Measurements from ENCODE around the gene COX19.
A peak's percentile ranks its signal among the peaks of the same experiment; 100 is the strongest.
"Not testable (repeated sequence)": the region's sequence is repeated elsewhere in the genome, so short reads cannot be mapped to it uniquely, and the experiment has no call there.

Gene COX19

DNA sequence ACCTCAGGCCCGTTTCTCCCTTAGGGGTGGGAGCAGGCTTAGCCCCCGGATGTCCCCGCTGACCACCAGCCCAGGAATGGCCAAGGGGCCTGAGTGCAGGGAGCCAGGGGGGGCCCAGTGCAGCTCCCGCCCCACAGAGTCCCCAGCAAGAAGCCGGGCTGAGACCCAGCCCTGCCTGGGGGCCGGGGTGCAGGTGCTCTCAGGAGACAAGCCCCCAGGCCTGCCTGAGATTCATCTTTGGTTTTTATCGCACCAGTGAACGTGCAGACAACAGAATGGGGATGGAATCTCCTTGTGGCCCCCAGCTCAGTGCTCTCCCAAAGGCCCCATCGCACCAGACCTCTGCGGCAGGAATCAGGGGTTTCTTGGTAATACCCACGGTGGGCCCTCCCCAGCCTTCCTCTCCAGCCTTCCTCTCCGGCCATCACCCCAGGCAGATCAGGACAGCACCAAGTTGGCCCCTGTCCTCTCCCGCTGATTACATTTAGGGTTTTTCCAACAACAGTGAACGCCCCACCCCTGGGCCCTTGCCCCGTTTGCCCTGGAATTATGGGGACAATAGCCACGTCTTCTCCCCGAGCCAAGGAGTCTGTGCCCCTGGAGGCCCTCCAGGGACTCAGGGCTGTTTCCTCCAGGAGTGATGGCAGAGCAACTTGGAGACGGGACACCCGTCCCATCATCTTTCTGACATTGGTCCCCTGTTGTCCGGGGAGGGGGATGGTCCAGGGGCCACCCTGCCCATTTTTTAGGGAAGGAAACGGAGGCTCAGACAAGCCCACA is 43.3 kb downstream of the COX19 start:
- Histone ChIP-seq H3K4me3 (ENCODE audit: low read depth in 1 of 2, low read length in 2 of 2) (no peak overlapping the region), H3K36me3 (ENCODE audit: control insufficient read depth in 1 of 2, insufficient read depth in 2 of 2, low read length in 2 of 2) (no peaks in the 10 kb centered on the region), H3K9me3 (ENCODE audit: control insufficient read depth in 1 of 2, low read length in 2 of 2) (no peaks in the 10 kb centered on the region), H3K4me1 (ENCODE audit: control insufficient read depth in 1 of 2, insufficient read depth in 2 of 2, low read length in 2 of 2) (peaks cover 0 to 11% of the 10 kb centered on the region in 2 donors), H3K27me3 (ENCODE audit: low read depth, low read length) (no peaks in the 10 kb centered on the region), H3K27ac (ENCODE audit: low read length) (no peak overlapping the region)

DNA sequence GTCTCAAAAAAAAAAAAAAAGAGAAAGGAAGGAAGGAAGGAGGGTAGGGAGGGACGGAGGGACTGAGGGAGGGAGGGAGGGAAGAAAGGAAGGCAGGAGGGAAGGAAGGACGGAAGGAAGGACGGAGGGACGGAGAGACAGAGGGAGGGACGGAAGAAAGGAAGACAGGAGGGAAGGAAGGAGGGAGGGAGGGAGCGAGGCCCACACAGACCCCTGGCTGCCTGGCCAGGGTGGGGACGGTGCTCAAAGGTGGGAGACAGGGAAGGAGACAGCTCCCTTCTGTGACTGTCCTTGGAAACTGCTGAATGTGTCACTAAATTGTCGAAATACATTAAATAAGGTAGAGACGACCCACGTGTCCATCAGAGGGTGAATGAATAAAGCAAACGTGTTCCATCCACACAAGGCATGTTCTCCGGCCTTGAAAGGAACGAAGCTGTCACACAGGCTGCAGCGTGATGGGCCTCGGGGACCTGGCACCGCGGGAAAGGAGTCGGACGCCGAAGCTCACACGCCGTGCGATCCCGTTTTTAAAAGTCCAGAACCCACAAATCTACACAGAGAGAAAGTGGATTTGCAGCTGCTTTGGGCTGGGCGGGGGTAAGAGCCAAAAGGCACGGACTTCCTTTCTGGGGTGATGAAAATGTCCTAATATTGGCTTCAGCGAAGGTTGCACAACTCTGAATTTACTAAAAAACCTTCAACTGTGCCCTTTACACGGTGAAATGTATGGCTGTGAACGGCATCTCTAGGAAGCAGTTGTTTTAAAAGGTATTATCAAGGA is 44.2 kb downstream of the COX19 start:
- no peaks in the 10 kb centered on the region for H3K36me3 ChIP-seq (ENCODE audit: control insufficient read depth in 1 of 2, insufficient read depth in 2 of 2, low read length in 2 of 2)
- H3K4me3 ChIP-seq (ENCODE audit: low read depth in 1 of 2, low read length in 2 of 2), result no peak overlapping the region
- no peak overlapping the region for H3K27ac ChIP-seq (ENCODE audit: low read length)
- no peaks in the 10 kb centered on the region for H3K27me3 ChIP-seq (ENCODE audit: low read depth, low read length)
- H3K4me1 ChIP-seq (ENCODE audit: control insufficient read depth in 1 of 2, insufficient read depth in 2 of 2, low read length in 2 of 2), result peaks cover 0 to 18% of the 10 kb centered on the region in 2 donors
- H3K9me3 ChIP-seq (ENCODE audit: control insufficient read depth in 1 of 2, low read length in 2 of 2), result no peaks in the 10 kb centered on the region

- Histone ChIP-seq H3K9me3 (ENCODE audit: control insufficient read depth in 1 of 2, low read length in 2 of 2) (no peaks in the 10 kb centered on the region), H3K4me1 (ENCODE audit: control insufficient read depth in 1 of 2, insufficient read depth in 2 of 2, low read length in 2 of 2) (peaks cover 0 to 34% of the 10 kb centered on the region in 2 donors), H3K36me3 (ENCODE audit: control insufficient read depth in 1 of 2, insufficient read depth in 2 of 2, low read length in 2 of 2) (no peaks in the 10 kb centered on the region), H3K4me3 (ENCODE audit: low read depth in 1 of 2, low read length in 2 of 2) (no peak overlapping the region), H3K27ac (ENCODE audit: low read length) (no peak overlapping the region), H3K27me3 (ENCODE audit: low read depth, low read length) (no peaks in the 10 kb centered on the region)
These were observed 46.0 kb downstream of the COX19 start for GRCh38 chr7:929311-929711.

- H3K4me1 ChIP-seq (ENCODE audit: control insufficient read depth in 1 of 2, insufficient read depth in 2 of 2, low read length in 2 of 2), result peaks cover 0 to 45% of the 10 kb centered on the region in 2 donors
- no peaks in the 10 kb centered on the region for H3K36me3 ChIP-seq (ENCODE audit: control insufficient read depth in 1 of 2, insufficient read depth in 2 of 2, low read length in 2 of 2)
- H3K27ac ChIP-seq (ENCODE audit: low read length), result peak overlapping the region; percentile 85
- H3K27me3 ChIP-seq (ENCODE audit: low read depth, low read length), result no peaks in the 10 kb centered on the region
- no peak overlapping the region for H3K4me3 ChIP-seq (ENCODE audit: low read depth in 1 of 2, low read length in 2 of 2)
- no peaks in the 10 kb centered on the region for H3K9me3 ChIP-seq (ENCODE audit: control insufficient read depth in 1 of 2, low read length in 2 of 2)
These were observed 48.2 kb downstream of the COX19 start for GRCh38 chr7:927031-927671.

GRCh38 chr7:926061-927030 is 49.0 kb downstream of the COX19 start:
- Histone ChIP-seq H3K4me1 (ENCODE audit: control insufficient read depth in 1 of 2, insufficient read depth in 2 of 2, low read length in 2 of 2) (peaks cover 0 to 50% of the 10 kb centered on the region in 2 donors), H3K9me3 (ENCODE audit: control insufficient read depth in 1 of 2, low read length in 2 of 2) (no peaks in the 10 kb centered on the region), H3K27me3 (ENCODE audit: low read depth, low read length) (no peaks in the 10 kb centered on the region), H3K27ac (ENCODE audit: low read length) (peak overlapping the region; percentile 85), H3K4me3 (ENCODE audit: low read depth in 1 of 2, low read length in 2 of 2) (no peak overlapping the region), H3K36me3 (ENCODE audit: control insufficient read depth in 1 of 2, insufficient read depth in 2 of 2, low read length in 2 of 2) (no peaks in the 10 kb centered on the region)

- H3K27ac ChIP-seq (ENCODE audit: low read length), result no peak overlapping the region
- no peaks in the 10 kb centered on the region for H3K9me3 ChIP-seq (ENCODE audit: control insufficient read depth in 1 of 2, low read length in 2 of 2)
- H3K4me1 ChIP-seq (ENCODE audit: control insufficient read depth in 1 of 2, insufficient read depth in 2 of 2, low read length in 2 of 2), result peaks cover 0 to 50% of the 10 kb centered on the region in 2 donors
- no peaks in the 10 kb centered on the region for H3K27me3 ChIP-seq (ENCODE audit: low read depth, low read length)
- H3K36me3 ChIP-seq (ENCODE audit: control insufficient read depth in 1 of 2, insufficient read depth in 2 of 2, low read length in 2 of 2), result no peaks in the 10 kb centered on the region
- H3K4me3 ChIP-seq (ENCODE audit: low read depth in 1 of 2, low read length in 2 of 2), result no peak overlapping the region
These were observed 49.7 kb downstream of the COX19 start for GRCh38 chr7:925601-926000.

- Histone ChIP-seq H3K27ac (ENCODE audit: low read length) (no peak overlapping the region), H3K9me3 (ENCODE audit: control insufficient read depth in 1 of 2, low read length in 2 of 2) (no peaks in the 10 kb centered on the region), H3K36me3 (ENCODE audit: control insufficient read depth in 1 of 2, insufficient read depth in 2 of 2, low read length in 2 of 2) (no peaks in the 10 kb centered on the region)
These were observed 50.7 kb downstream of the COX19 start for GRCh38 chr7:924541-925231.

GRCh38 chr7:924042-924441 is 51.3 kb downstream of the COX19 start:
- not testable (repeated sequence) for H3K9me3 ChIP-seq (ENCODE audit: control insufficient read depth in 1 of 2, low read length in 2 of 2); H3K27ac ChIP-seq (ENCODE audit: low read length); H3K36me3 ChIP-seq (ENCODE audit: control insufficient read depth in 1 of 2, insufficient read depth in 2 of 2, low read length in 2 of 2); H3K27me3 ChIP-seq (ENCODE audit: low read depth, low read length); H3K4me3 ChIP-seq (ENCODE audit: low read depth in 1 of 2, low read length in 2 of 2)
- peaks cover 0 to 50% of the 10 kb centered on the region in 2 donors for H3K4me1 ChIP-seq (ENCODE audit: control insufficient read depth in 1 of 2, insufficient read depth in 2 of 2, low read length in 2 of 2)

More at GRCh38 chr7:924541-925231, 50.7 kb downstream of the COX19 start:
- H3K4me1 ChIP-seq (ENCODE audit: control insufficient read depth in 1 of 2, insufficient read depth in 2 of 2, low read length in 2 of 2), result peaks cover 0 to 50% of the 10 kb centered on the region in 2 donors
- H3K27me3 ChIP-seq (ENCODE audit: low read depth, low read length), result no peaks in the 10 kb centered on the region
- no peak overlapping the region for H3K4me3 ChIP-seq (ENCODE audit: low read depth in 1 of 2, low read length in 2 of 2)

GRCh38 chr7:923108-924041 is 52.0 kb downstream of the COX19 start:
- Histone ChIP-seq H3K9me3 (ENCODE audit: control insufficient read depth in 1 of 2, low read length in 2 of 2) (no peaks in the 10 kb centered on the region), H3K4me3 (ENCODE audit: low read depth in 1 of 2, low read length in 2 of 2) (no peak overlapping the region), H3K27me3 (ENCODE audit: low read depth, low read length) (no peaks in the 10 kb centered on the region), H3K4me1 (ENCODE audit: control insufficient read depth in 1 of 2, insufficient read depth in 2 of 2, low read length in 2 of 2) (peaks cover 0 to 50% of the 10 kb centered on the region in 2 donors), H3K36me3 (ENCODE audit: control insufficient read depth in 1 of 2, insufficient read depth in 2 of 2, low read length in 2 of 2) (peaks cover 0 to 5% of the 10 kb centered on the region in 2 donors), H3K27ac (ENCODE audit: low read length) (peak overlapping the region; percentile 60)
